Endothelial cell of umbilical vein (primary cell): Measurements from ENCODE around the gene PGGHG. TPM values are rescaled to one million over a fixed set of nuclear protein-coding genes. Genes with fewer than 3 reads are reported as not detected.

Experiments used
- BruUV-seq: library from RNA; stranded (reverse); fragments of 400-500 nt; replicated peaks from 2 replicates; lab custom pipeline; 2021; lab: Mats Ljungman, UMichigan
- CTCF ChIA-PET: fragments of 300-600, 350-600 bp; sonication (Branson Sonifier 250); formaldehyde crosslinking; loops from one replicate; lab custom pipeline; 2021; ENCODE audit warnings: antibody characterized with exemption, inconsistent platforms; lab: Charles Lee
- POLR2A ChIA-PET: fragments of 300-600, 350-600 bp; sonication (Branson Sonifier 250); formaldehyde crosslinking; loops from one replicate; lab custom pipeline; 2021; ENCODE audit warnings: antibody characterized with exemption, inconsistent platforms; lab: Charles Lee
- DNase-seq: peaks from one replicate; pipeline ENCODE4 v3.0.0-alpha.2; 2011; ENCODE audit warnings: low read depth, low spot score
- FAIRE-seq: peaks from 2 replicates; lab custom pipeline; 2011; peaks lifted over from hg19 to GRCh38; lab: Jason Lieb, UNC
- H2AFZ ChIP-seq: 2 replicates; pipeline ENCODE4 v1.6.0; 2012; ENCODE audit warnings: low read depth, low read length, control low read depth, inconsistent platforms
- H3K27ac ChIP-seq: 2 replicates; pipeline ENCODE4 v1.5.1; 2011; ENCODE audit warnings: low read depth, mild to moderate bottlenecking, control low read depth, low read length, moderate library complexity; ENCODE audit not compliant: insufficient read depth
- H3K27me3 ChIP-seq, 2 experiments: 2 replicates each; pipeline versions ENCODE4 v1.6.0 to v1.6.1; 2011; ENCODE audit warnings: low read length in 2 of 2, mixed read lengths in 1 of 2; ENCODE audit not compliant: control insufficient read depth in 2 of 2, insufficient read depth in 2 of 2
- H3K36me3 ChIP-seq, 2 experiments: 2 replicates in 1 of 2; 3 replicates in 1 of 2; pipeline ENCODE4 v1.5.1; 2011; ENCODE audit warnings: low read length in 2 of 2, mild to moderate bottlenecking in 1 of 2, moderate library complexity in 1 of 2; ENCODE audit not compliant: control insufficient read depth in 2 of 2, insufficient read depth in 2 of 2; ENCODE audit errors: extremely low read depth in 1 of 2
- H3K4me1 ChIP-seq: 3 replicates; pipeline ENCODE4 v1.5.1; 2011; ENCODE audit warnings: mild to moderate bottlenecking, low read length; ENCODE audit not compliant: control insufficient read depth, insufficient read depth; ENCODE audit errors: extremely low read depth
- H3K4me2 ChIP-seq: 2 replicates; pipeline ENCODE4 v1.6.1; 2011; ENCODE audit warnings: low read length, control low read depth, mixed read lengths; ENCODE audit not compliant: insufficient read depth
- H3K4me3 ChIP-seq, 3 experiments: fragments of 200-600 bp in 1 of 3; sonication (generic), shearing (Covaris generic) in 1 of 3; replicated peaks in 1 of 3; 2 replicates each; pipeline ENCODE4 v1.5.1; 2011 to 2016; ENCODE audit warnings: control low read depth in 3 of 3, low read length in 3 of 3, mild to moderate bottlenecking in 2 of 3, inconsistent platforms in 1 of 3, low read depth in 1 of 3, moderate library complexity in 1 of 3; ENCODE audit not compliant: insufficient read depth in 1 of 3
- H3K79me2 ChIP-seq: 2 replicates; pipeline ENCODE4 v1.6.0; 2012; ENCODE audit warnings: low read length, inconsistent platforms; ENCODE audit not compliant: control insufficient read depth, insufficient read depth
- H3K9ac ChIP-seq: replicated peaks from 2 replicates; pipeline ENCODE3; 2011; ENCODE audit warnings: low read length, control low read depth; ENCODE audit not compliant: insufficient read depth; ENCODE audit errors: extremely low read depth
- H3K9me1 ChIP-seq: replicated peaks from 3 replicates; pipeline ENCODE4 v1.6.0; 2011; ENCODE audit warnings: mild to moderate bottlenecking, low read length; ENCODE audit not compliant: control insufficient read depth, insufficient read depth; ENCODE audit errors: extremely low read depth
- H3K9me3 ChIP-seq: replicated peaks from 2 replicates; pipeline ENCODE4 v1.5.1; 2012; ENCODE audit warnings: low read length, inconsistent platforms; ENCODE audit not compliant: control insufficient read depth, insufficient read depth
- H4K20me1 ChIP-seq: replicated peaks from 2 replicates; pipeline ENCODE3; 2011; ENCODE audit warnings: mild to moderate bottlenecking, low read length; ENCODE audit not compliant: control insufficient read depth, insufficient read depth; ENCODE audit errors: extremely low read depth
- CTCF ChIP-seq, 2 donors: IDR thresholded peaks; 1 replicate in 1 of 2; 2 replicates in 1 of 2; pipeline ENCODE4 v1.5.1; 2011; ENCODE audit warnings: low read length in 2 of 2, mild to moderate bottlenecking in 2 of 2, moderate library complexity in 2 of 2, control low read depth in 1 of 2, inconsistent platforms in 1 of 2, low read depth in 1 of 2; ENCODE audit not compliant: insufficient read depth in 1 of 2; ENCODE audit errors: extremely low read depth in 1 of 2
- EZH2 ChIP-seq: IDR thresholded peaks from 2 replicates; pipeline ENCODE4 v1.6.1; 2012; ENCODE audit warnings: borderline replicate concordance, low read depth, mild to moderate bottlenecking, moderate library complexity, low read length, inconsistent platforms; ENCODE audit not compliant: severe bottlenecking
- FOS ChIP-seq: IDR thresholded peaks from 2 replicates; pipeline ENCODE4 v1.6.1; 2011; ENCODE audit warnings: mild to moderate bottlenecking, low read length, moderate library complexity, borderline replicate concordance; ENCODE audit not compliant: insufficient read depth
- GATA2 ChIP-seq: IDR thresholded peaks from 2 replicates; pipeline ENCODE4 v1.7.0; 2011; ENCODE audit warnings: low read depth, mild to moderate bottlenecking, moderate library complexity, mixed read lengths, low read length; ENCODE audit not compliant: insufficient read length, insufficient read depth
- JUN ChIP-seq: IDR thresholded peaks from 2 replicates; pipeline ENCODE4 v1.6.1; 2011; ENCODE audit warnings: borderline replicate concordance, low read depth; ENCODE audit not compliant: insufficient read length, insufficient read depth
- MAX ChIP-seq: IDR thresholded peaks from 2 replicates; pipeline ENCODE4 v1.6.1; 2011; ENCODE audit not compliant: insufficient read depth, insufficient read length
- MYC ChIP-seq: IDR thresholded peaks from one replicate; pipeline ENCODE4 v1.6.1; 2011; ENCODE audit warnings: mild to moderate bottlenecking, low read depth, low read length
- POLR2A ChIP-seq: IDR thresholded peaks from 2 replicates; pipeline ENCODE4 v1.6.1; 2012; ENCODE audit warnings: low read depth, mild to moderate bottlenecking, control low read depth, low read length
- POLR2AphosphoS5 ChIP-seq: IDR thresholded peaks from 2 replicates; pipeline ENCODE4 v1.6.1; 2012; ENCODE audit warnings: low read depth, mild to moderate bottlenecking, control low read depth, low read length, moderate library complexity; ENCODE audit not compliant: insufficient read depth
- dilution Hi-C: fragments of 300-500 bp; cut with MboI; formaldehyde crosslinking; loops from one replicate; pipeline ENCODE4 v1.15.0; 2019; ENCODE audit warnings: low sequenced_read_pairs; ENCODE audit not compliant: extremely low pct_ligation_motif_present
- intact Hi-C: fragments of 100-400 bp; cut with micrococcal nuclease; formaldehyde crosslinking; loops from one replicate; pipeline ENCODE4 v1.10.0; 2022
- polyA plus RNA-seq, 4 experiments: library from polyadenylated mRNA; depleted of rRNA in 3 of 4; stranded (reverse) in 3 of 4; unstranded in 1 of 4; fragments of >200 nt; gene quantifications; 2 replicates each; pipeline versions ENCODE4 v1.2.1 to v1.2.3, GENCODE V29; 2011 to 2012; ENCODE audit warnings: missing spikeins in 1 of 4
- total RNA-seq: library from RNA; stranded (reverse); gene quantifications from 2 replicates; pipeline ENCODE4 v1.2.3, GENCODE V29; 2021

Gene PGGHG
- total and polyA plus RNA-seq, 2 donors (not counting 3 experiments of a cell fraction or from before 2014, with no cell fraction given) = 31.6 to 42.4 TPM

- Histone ChIP-seq H2AFZ (no peak overlapping the region), H3K4me2 (no peak overlapping the region), H3K27ac (no peak overlapping the region), H4K20me1 (no peaks in the 10 kb centered on the region), H3K27me3 (peaks cover 3 to 8% of the 10 kb centered on the region in 2 experiments), H3K79me2 (no peaks in the 10 kb centered on the region), H3K9ac (no peak overlapping the region), H3K9me1 (no peaks in the 10 kb centered on the region), H3K4me3 (no peak overlapping the region), H3K4me1 (no peaks in the 10 kb centered on the region), H3K36me3 (peaks cover 0 to 4% of the 10 kb centered on the region in 2 experiments), H3K9me3 (no peaks in the 10 kb centered on the region)
- dilution Hi-C loops = no loop called here
- TF ChIP-seq GATA2 (no peak), CTCF (IDR thresholded peaks at IDR 0.05; ENCODE audit: extremely low read depth in 1 of 2, insufficient read depth in 1 of 2, low read depth in 1 of 2, low read length in 2 of 2) (no peak)
- FAIRE-seq (no peak), DNase-seq (no peak)
- ChIA-PET CTCF (no interaction called here), POLR2A (no interaction called here)
- no TSS peak for BruUV-seq
- intact Hi-C loops = no loop called here
Observed at GRCh38 chr11:298406-299065, 9.6 kb downstream of the PGGHG start.

GRCh38 chr11:299081-299891 lies 10.4 kb downstream of the PGGHG start, which contains the start of gene IFITM5:
Gene IFITM5 (minus strand): TSS chr11:299526. CDS start chr11:299490, 36 bp downstream.
- H3K27me3 ChIP-seq = peaks cover 3 to 8% of the 10 kb centered on the region in 2 experiments
- no peaks in the 10 kb centered on the region for H4K20me1 ChIP-seq
- H2AFZ ChIP-seq = no peak within 1 kb of the TSS
- no peak for TF ChIP-seq FOS
- no peak for TF ChIP-seq JUN
- TF ChIP-seq POLR2A = no peak
- no peak for TF ChIP-seq MAX
- TF ChIP-seq MYC = no peak
- no peak for TF ChIP-seq POLR2AphosphoS5
- TF ChIP-seq EZH2 = no peak
- no peak for TF ChIP-seq CTCF (IDR thresholded peaks at IDR 0.05; ENCODE audit: extremely low read depth in 1 of 2, insufficient read depth in 1 of 2, low read depth in 1 of 2, low read length in 2 of 2)
- TF ChIP-seq GATA2 = no peak
- FAIRE-seq = no peak
- H3K9me1 ChIP-seq = no peaks in the 10 kb centered on the region
- H3K9ac ChIP-seq = no peak within 1 kb of the TSS
- no peaks in the 10 kb centered on the region for H3K9me3 ChIP-seq
- intact Hi-C loops = no loop called here
- H3K36me3 ChIP-seq = no peaks in the 10 kb centered on the region
- dilution Hi-C loops = no loop called here
- H3K79me2 ChIP-seq = no peaks in the 10 kb centered on the region
- CTCF ChIA-PET = no interaction called here
- no peak within 1 kb of the TSS for H3K4me3 ChIP-seq
- DNase-seq = no peak
- POLR2A ChIA-PET = no interaction called here
- H3K4me2 ChIP-seq = no peak within 1 kb of the TSS
- no peaks in the 10 kb centered on the region for H3K4me1 ChIP-seq
- BruUV-seq = no TSS peak
- H3K27ac ChIP-seq = no peak within 1 kb of the TSS
